Neuronal stem cell (in vitro differentiated cells): ENCODE measurements around the gene ZNF783.

Source experiments
- DNase-seq: peaks from one replicate; pipeline ENCODE4 v3.0.0-alpha.2; 2013; ENCODE audit warnings: low spot score
- H2AFZ ChIP-seq: one replicate; pipeline ENCODE4 v1.6.1; 2013; ENCODE audit warnings: mild to moderate bottlenecking, low read length, inconsistent platforms
- H2AK5ac ChIP-seq: 2 replicates; pipeline ENCODE4 v1.6.1; 2013; ENCODE audit warnings: low read depth, mild to moderate bottlenecking, inconsistent platforms, low read length, moderate library complexity, mixed read lengths
- H2BK120ac ChIP-seq: 2 replicates; pipeline ENCODE4 v1.6.1; 2013; ENCODE audit warnings: low read depth, mild to moderate bottlenecking, inconsistent platforms, low read length, moderate library complexity, mixed read lengths
- H2BK12ac ChIP-seq: one replicate; pipeline ENCODE4 v1.6.1; 2013; ENCODE audit warnings: low read length, inconsistent platforms
- H2BK15ac ChIP-seq: 2 replicates; pipeline ENCODE4 v1.6.1; 2013; ENCODE audit warnings: mild to moderate bottlenecking, low read length, inconsistent platforms, mixed read lengths
- H2BK5ac ChIP-seq: one replicate; pipeline ENCODE4 v1.6.1; 2013; ENCODE audit warnings: inconsistent platforms, mild to moderate bottlenecking, low read length, moderate library complexity
- H3K14ac ChIP-seq: one replicate; pipeline ENCODE4 v1.6.1; 2013; ENCODE audit warnings: low read length, inconsistent platforms
- H3K18ac ChIP-seq: 2 replicates; pipeline ENCODE4 v1.6.1; 2013; ENCODE audit warnings: low read length, inconsistent platforms
- H3K23ac ChIP-seq: 2 replicates; pipeline ENCODE4 v1.6.1; 2013; ENCODE audit warnings: low read depth, mild to moderate bottlenecking, mixed read lengths, low read length, inconsistent platforms; ENCODE audit not compliant: poor library complexity
- H3K27ac ChIP-seq: replicated peaks from 3 replicates; pipeline ENCODE4 v1.5.1; 2013; ENCODE audit warnings: low read length, inconsistent platforms
- H3K27me3 ChIP-seq, 3 experiments: 2 replicates each; pipeline ENCODE4 v1.6.1; 2013; ENCODE audit warnings: low read length in 3 of 3, mild to moderate bottlenecking in 2 of 3, inconsistent platforms in 1 of 3, low read depth in 1 of 3, mixed read lengths in 1 of 3, moderate library complexity in 1 of 3; ENCODE audit not compliant: control insufficient read depth in 3 of 3, insufficient read depth in 3 of 3
- H3K36me3 ChIP-seq, 2 donors: replicated peaks in 1 of 2; 2 replicates each; pipeline ENCODE4 v1.6.1; 2013; ENCODE audit warnings: low read length in 2 of 2; ENCODE audit not compliant: control insufficient read depth in 2 of 2, insufficient read depth in 2 of 2
- H3K4ac ChIP-seq: 2 replicates; pipeline ENCODE4 v1.6.1; 2013; ENCODE audit warnings: inconsistent platforms, mild to moderate bottlenecking, low read length, moderate library complexity
- H3K4me1 ChIP-seq, 2 donors: 1 replicate in 1 of 2; 2 replicates in 1 of 2; pipeline ENCODE4 v1.6.1; 2013; ENCODE audit warnings: low read length in 2 of 2, low read depth in 1 of 2; ENCODE audit not compliant: control insufficient read depth in 2 of 2, insufficient read depth in 1 of 2
- H3K4me2 ChIP-seq: one replicate; pipeline ENCODE4 v1.6.1; 2013; ENCODE audit warnings: mild to moderate bottlenecking, low read length, inconsistent platforms; ENCODE audit not compliant: insufficient read depth, poor library complexity, severe bottlenecking
- H3K4me3 ChIP-seq, 2 donors: 2 replicates each; pipeline ENCODE4 v1.5.1; 2013; ENCODE audit warnings: low read length in 2 of 2, mild to moderate bottlenecking in 2 of 2, inconsistent platforms in 1 of 2, moderate library complexity in 1 of 2
- H3K79me1 ChIP-seq: one replicate; pipeline ENCODE4 v1.6.1; 2013; ENCODE audit warnings: low read depth, mild to moderate bottlenecking, inconsistent platforms, low read length, moderate library complexity
- H3K9ac ChIP-seq: one replicate; pipeline ENCODE4 v1.6.1; 2013; ENCODE audit warnings: mild to moderate bottlenecking, low read depth, low read length, inconsistent platforms; ENCODE audit not compliant: poor library complexity
- H3K9me3 ChIP-seq, 2 donors: replicated peaks in 1 of 2; 2 replicates each; pipeline versions ENCODE3 to v1.6.1; 2013; ENCODE audit warnings: low read length in 2 of 2, mild to moderate bottlenecking in 2 of 2, inconsistent platforms in 1 of 2, low read depth in 1 of 2, mixed read lengths in 1 of 2, moderate library complexity in 1 of 2; ENCODE audit not compliant: control insufficient read depth in 2 of 2, insufficient read depth in 1 of 2
- H4K8ac ChIP-seq: one replicate; pipeline ENCODE4 v1.6.1; 2013; ENCODE audit warnings: low read depth, mild to moderate bottlenecking, inconsistent platforms, low read length, moderate library complexity
- H4K91ac ChIP-seq: one replicate; pipeline ENCODE4 v1.6.1; 2013; ENCODE audit warnings: low read length, low read depth, mild to moderate bottlenecking, inconsistent platforms; ENCODE audit not compliant: poor library complexity
- WGBS, 2 donors: extraction: QIAGEN DNeasy Blood & Tissue Kit; methylation state at CpG; one replicate each; pipeline ENCODE4 v1.1.7; 2013; ENCODE audit warnings: missing lambda C conversion rate in 2 of 2, mixed read lengths in 1 of 2; ENCODE audit not compliant: insufficient read length in 2 of 2, insufficient replicate concordance in 1 of 2; ENCODE audit errors: extremely low coverage in 2 of 2; 5-methylcytosine and 5-hydroxymethylcytosine counted together

ZNF783 gene

GRCh38 chr7:149297034-149297755 lies 35.2 kb downstream of the ZNF783 start:
- Histone ChIP-seq H2BK12ac (no peak overlapping the region), H4K91ac (no peak overlapping the region), H3K27me3 (no peaks in the 10 kb centered on the region), H3K27ac (no peak overlapping the region), H3K9me3 (peaks cover 4 to 14% of the 10 kb centered on the region in 2 donors), H2AK5ac (no peak overlapping the region), H2BK15ac (no peak overlapping the region), H4K8ac (no peak overlapping the region), H3K4me2 (no peak overlapping the region), H3K4me3 (no peak overlapping the region), H2BK120ac (no peak overlapping the region), H3K4me1 (no peaks in the 10 kb centered on the region), H3K14ac (no peak overlapping the region), H3K36me3 (peaks cover 0 to 2% of the 10 kb centered on the region in 2 donors), H2AFZ (no peak overlapping the region), H3K23ac (no peak overlapping the region), H3K4ac (no peak overlapping the region), H3K18ac (no peak overlapping the region), H2BK5ac (no peak overlapping the region), H3K9ac (no peak overlapping the region), H3K79me1 (no peaks in the 10 kb centered on the region)
- no peak for DNase-seq
- WGBS, 2 donors: no CpG with 5 or more reads among the region's 5 CpGs

- Histone ChIP-seq H3K14ac (no peak overlapping the region), H2BK5ac (no peak overlapping the region), H3K9ac (no peak overlapping the region), H4K91ac (no peak overlapping the region), H2BK15ac (no peak overlapping the region), H3K4me1 (no peaks in the 10 kb centered on the region), H3K23ac (no peak overlapping the region), H3K27me3 (peaks cover 0 to 1% (median 0%) of the 10 kb centered on the region in 3 experiments), H3K18ac (no peak overlapping the region), H3K36me3 (no peaks in the 10 kb centered on the region), H3K9me3 (peaks cover 4 to 14% of the 10 kb centered on the region in 2 donors), H4K8ac (no peak overlapping the region), H3K79me1 (no peaks in the 10 kb centered on the region), H2AK5ac (no peak overlapping the region), H3K4me3 (no peak overlapping the region), H3K4ac (no peak overlapping the region), H2BK12ac (no peak overlapping the region), H2BK120ac (no peak overlapping the region), H3K4me2 (no peak overlapping the region), H3K27ac (no peak overlapping the region), H2AFZ (no peak overlapping the region)
- no CpG with 5 or more reads among the region's 8 CpGs for WGBS, 2 donors
- no peak for DNase-seq
Measured at GRCh38 chr7:149300620-149301285, 38.8 kb downstream of the ZNF783 start.

GRCh38 chr7:149302222-149302621 lies 40.2 kb downstream of the ZNF783 start:
- no peak for DNase-seq
- Histone ChIP-seq H2BK15ac (no peak overlapping the region), H3K9ac (no peak overlapping the region), H3K4me1 (no peaks in the 10 kb centered on the region), H3K27ac (no peak overlapping the region), H3K27me3 (peaks cover 0 to 3% (median 0%) of the 10 kb centered on the region in 3 experiments), H3K79me1 (no peaks in the 10 kb centered on the region), H2BK120ac (no peak overlapping the region), H2BK5ac (no peak overlapping the region), H3K36me3 (no peaks in the 10 kb centered on the region), H2AFZ (no peak overlapping the region), H2AK5ac (no peak overlapping the region), H2BK12ac (no peak overlapping the region), H3K23ac (no peak overlapping the region), H3K4me2 (no peak overlapping the region), H3K4ac (no peak overlapping the region), H3K4me3 (no peak overlapping the region), H3K9me3 (peaks cover 4 to 14% of the 10 kb centered on the region in 2 donors), H3K14ac (no peak overlapping the region), H3K18ac (no peak overlapping the region), H4K91ac (no peak overlapping the region), H4K8ac (no peak overlapping the region)
- WGBS, 2 donors: no CpG with 5 or more reads among the region's 12 CpGs

GRCh38 chr7:149302865-149303264 lies 40.9 kb downstream of the ZNF783 start:
- H3K27me3 ChIP-seq: peaks cover 0 to 3% (median 0%) of the 10 kb centered on the region in 3 experiments
- no peak overlapping the region for H3K18ac ChIP-seq
- no peak overlapping the region for H3K4me2 ChIP-seq
- no peaks in the 10 kb centered on the region for H3K36me3 ChIP-seq
- DNase-seq: no peak
- H3K4me1 ChIP-seq: no peaks in the 10 kb centered on the region
- no peak overlapping the region for H3K27ac ChIP-seq
- no peaks in the 10 kb centered on the region for H3K79me1 ChIP-seq
- no peak overlapping the region for H2BK12ac ChIP-seq
- no peak overlapping the region for H3K14ac ChIP-seq
- H4K91ac ChIP-seq: no peak overlapping the region
- H4K8ac ChIP-seq: no peak overlapping the region
- no CpG with 5 or more reads among the region's 2 CpGs for WGBS, 2 donors
- no peak overlapping the region for H2BK120ac ChIP-seq
- H2AFZ ChIP-seq: no peak overlapping the region
- H2BK15ac ChIP-seq: no peak overlapping the region
- H2AK5ac ChIP-seq: no peak overlapping the region
- no peak overlapping the region for H3K4ac ChIP-seq
- no peak overlapping the region for H2BK5ac ChIP-seq
- peaks cover 4 to 14% of the 10 kb centered on the region in 2 donors for H3K9me3 ChIP-seq
- no peak overlapping the region for H3K9ac ChIP-seq
- H3K4me3 ChIP-seq: no peak overlapping the region
- no peak overlapping the region for H3K23ac ChIP-seq
